Measurements from ENCODE around the gene PAX6.

The PAX6 gene

GRCh38 chr11:31818874-31819331 is 7.8 kb upstream of the PAX6 start:
- H3K4me3 ChIP-seq (ENCODE audit: low read depth, low read length) = no peak overlapping the region
- no peak for DNase-seq (ENCODE audit: low read depth)
- TF ChIP-seq CTCF (IDR thresholded peaks at IDR 0.05; ENCODE audit: low read depth, low read length, missing control alignments) = no peak

- no peak for TF ChIP-seq CTCF (IDR thresholded peaks at IDR 0.05; ENCODE audit: low read depth, low read length, missing control alignments)
- no peak overlapping the region for H3K4me3 ChIP-seq (ENCODE audit: low read depth, low read length)
- no peak for DNase-seq (ENCODE audit: low read depth)
Measured at GRCh38 chr11:31818425-31818755, 7.3 kb upstream of the PAX6 start.

- no peak for TF ChIP-seq CTCF (IDR thresholded peaks at IDR 0.05; ENCODE audit: low read depth, low read length, missing control alignments)
- H3K4me3 ChIP-seq (ENCODE audit: low read depth, low read length) = no peak overlapping the region
- DNase-seq (ENCODE audit: low read depth) = no peak
Measured at GRCh38 chr11:31817621-31818424, 6.7 kb upstream of the PAX6 start.

- TF ChIP-seq CTCF (IDR thresholded peaks at IDR 0.05; ENCODE audit: low read depth, low read length, missing control alignments) = no peak
- no peak for DNase-seq (ENCODE audit: low read depth)
- no peak overlapping the region for H3K4me3 ChIP-seq (ENCODE audit: low read depth, low read length)
Measured at GRCh38 chr11:31817054-31817620, 6.0 kb upstream of the PAX6 start.

- no peak for TF ChIP-seq CTCF (IDR thresholded peaks at IDR 0.05; ENCODE audit: low read depth, low read length, missing control alignments)
Measured at GRCh38 chr11:31816468-31817053, 5.4 kb upstream of the PAX6 start.

GRCh38 chr11:31815711-31816467 is 4.8 kb upstream of the PAX6 start:
- DNase-seq (ENCODE audit: low read depth) = no peak
- no peak overlapping the region for H3K4me3 ChIP-seq (ENCODE audit: low read depth, low read length)

More at GRCh38 chr11:31816468-31817053, 5.4 kb upstream of the PAX6 start:
- no peak for DNase-seq (ENCODE audit: low read depth)
- H3K4me3 ChIP-seq (ENCODE audit: low read depth, low read length) = no peak overlapping the region

More at GRCh38 chr11:31815711-31816467, 4.8 kb upstream of the PAX6 start:
- TF ChIP-seq CTCF (IDR thresholded peaks at IDR 0.05; ENCODE audit: low read depth, low read length, missing control alignments) = no peak

Measured in GM12864 (cell line).